Measurements from ENCODE around the gene SEC14L1.

SEC14L1 gene

GRCh38 chr17:77217123-77217522 is 76.4 kb downstream of the SEC14L1 start:
- DNase-seq = no peak

GRCh38 chr17:77217566-77217965 is 76.8 kb downstream of the SEC14L1 start:
- DNase-seq = no peak

GRCh38 chr17:77218902-77219301 is 78.1 kb downstream of the SEC14L1 start:
- DNase-seq = no peak

- no peak for DNase-seq
Observed at GRCh38 chr17:77222356-77222755, 81.6 kb downstream of the SEC14L1 start.

- no peak for DNase-seq
Observed at GRCh38 chr17:77223642-77224420, 83.1 kb downstream of the SEC14L1 start.

GRCh38 chr17:77225265-77225664 is 84.5 kb downstream of the SEC14L1 start:
- no peak for DNase-seq

- no peak for DNase-seq
Observed at GRCh38 chr17:77227461-77228240, 86.9 kb downstream of the SEC14L1 start.

- DNase-seq = no peak
Observed at GRCh38 chr17:77228241-77228752, 87.5 kb downstream of the SEC14L1 start.

- DNase-seq = no peak
Observed at GRCh38 chr17:77228816-77229215, 88.0 kb downstream of the SEC14L1 start.

- DNase-seq = no peak
Observed at GRCh38 chr17:77229786-77230435, 89.1 kb downstream of the SEC14L1 start.

- DNase-seq = no peak
Observed at GRCh38 chr17:77230436-77230830, 89.7 kb downstream of the SEC14L1 start.

- DNase-seq = no peak
Observed at GRCh38 chr17:77231076-77231871, 90.5 kb downstream of the SEC14L1 start.

- no peak for DNase-seq
Observed at GRCh38 chr17:77233127-77233526, 92.4 kb downstream of the SEC14L1 start.

GRCh38 chr17:77233635-77234334 is 93.0 kb downstream of the SEC14L1 start:
- no peak for DNase-seq

- no peak for DNase-seq
Observed at GRCh38 chr17:77234695-77235094, 93.9 kb downstream of the SEC14L1 start.

GRCh38 chr17:77235370-77235941 is 94.7 kb downstream of the SEC14L1 start:
- DNase-seq = no peak

GRCh38 chr17:77237232-77238008 is 96.7 kb downstream of the SEC14L1 start:
- no peak for DNase-seq

GRCh38 chr17:77240976-77241375 is 100.2 kb downstream of the SEC14L1 start:
- DNase-seq = no peak

- no peak for DNase-seq
Observed at GRCh38 chr17:77242118-77242851, 101.5 kb downstream of the SEC14L1 start.

Data from NCI-H748 treated with DMSO at 0.1 percent for 48 hours (cell line).